GM10248 (cell line): ENCODE data around the gene TAPBP.

Source experiments
- CTCF ChIA-PET: fragments of 300-600 bp; sonication (Branson Sonifier 250); formaldehyde crosslinking; extraction: SDS; loops from one replicate; lab custom pipeline; 2021; ENCODE audit warnings: antibody characterized with exemption; lab: Yijun Ruan, JAX
- POLR2A ChIA-PET: fragments of 350-650 bp; sonication (Branson Sonifier 250); formaldehyde crosslinking; extraction: SDS; loops from one replicate; lab custom pipeline; 2020; ENCODE audit warnings: antibody characterized with exemption; lab: Yijun Ruan, JAX
- DNase-seq: peaks from one replicate; pipeline ENCODE4 v3.0.0; 2012; ENCODE audit errors: extremely low spot score
- TF ChIP-seq, protein P1 (sequence below): IDR thresholded peaks from 2 replicates; pipeline ENCODE4 v1.5.1; 2012; ENCODE audit warnings: mild to moderate bottlenecking, low read depth; ENCODE audit errors: extremely low read depth, missing control alignments, control extremely low read depth

TAPBP gene

DNA sequence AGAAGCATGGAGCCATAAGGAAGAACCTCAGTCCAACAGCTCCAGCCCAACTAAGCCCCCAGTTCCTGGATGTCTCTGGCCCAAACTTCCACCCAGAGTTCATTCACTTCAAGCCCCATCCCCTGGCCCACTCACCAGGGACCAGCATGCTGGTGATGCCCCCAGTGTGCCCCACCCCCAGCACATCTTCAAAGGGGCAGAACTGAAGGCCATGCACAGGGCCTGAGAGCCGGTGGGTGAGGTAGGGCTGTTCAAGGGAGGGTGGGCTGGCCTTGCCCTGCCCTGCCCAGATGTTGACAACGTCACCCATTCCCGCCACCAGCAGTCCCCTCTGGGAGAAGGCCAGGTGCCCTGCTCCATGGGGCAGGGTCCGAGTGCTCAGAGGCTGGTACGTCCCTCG is 33.3 kb downstream of the TAPBP start:
- ChIA-PET CTCF (interaction anchor here (0.8 to 1.6 kb wide), 3 partner anchors 9 to 21 kb away, joined by 3 read pairs; partner anchors contain the start of genes PFDN6, RGL2 and WDR46), POLR2A (interaction anchor here (0.8 to 1.0 kb wide), 2 partner anchors 8 to 9 kb away, joined by 3 to 7 read pairs; partner anchors contain the start of genes PFDN6, RPS18, VPS52 and WDR46)
- TF ChIP-seq, protein P1, sequence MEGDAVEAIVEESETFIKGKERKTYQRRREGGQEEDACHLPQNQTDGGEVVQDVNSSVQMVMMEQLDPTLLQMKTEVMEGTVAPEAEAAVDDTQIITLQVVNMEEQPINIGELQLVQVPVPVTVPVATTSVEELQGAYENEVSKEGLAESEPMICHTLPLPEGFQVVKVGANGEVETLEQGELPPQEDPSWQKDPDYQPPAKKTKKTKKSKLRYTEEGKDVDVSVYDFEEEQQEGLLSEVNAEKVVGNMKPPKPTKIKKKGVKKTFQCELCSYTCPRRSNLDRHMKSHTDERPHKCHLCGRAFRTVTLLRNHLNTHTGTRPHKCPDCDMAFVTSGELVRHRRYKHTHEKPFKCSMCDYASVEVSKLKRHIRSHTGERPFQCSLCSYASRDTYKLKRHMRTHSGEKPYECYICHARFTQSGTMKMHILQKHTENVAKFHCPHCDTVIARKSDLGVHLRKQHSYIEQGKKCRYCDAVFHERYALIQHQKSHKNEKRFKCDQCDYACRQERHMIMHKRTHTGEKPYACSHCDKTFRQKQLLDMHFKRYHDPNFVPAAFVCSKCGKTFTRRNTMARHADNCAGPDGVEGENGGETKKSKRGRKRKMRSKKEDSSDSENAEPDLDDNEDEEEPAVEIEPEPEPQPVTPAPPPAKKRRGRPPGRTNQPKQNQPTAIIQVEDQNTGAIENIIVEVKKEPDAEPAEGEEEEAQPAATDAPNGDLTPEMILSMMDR = no peak
- no peak for DNase-seq

DNA sequence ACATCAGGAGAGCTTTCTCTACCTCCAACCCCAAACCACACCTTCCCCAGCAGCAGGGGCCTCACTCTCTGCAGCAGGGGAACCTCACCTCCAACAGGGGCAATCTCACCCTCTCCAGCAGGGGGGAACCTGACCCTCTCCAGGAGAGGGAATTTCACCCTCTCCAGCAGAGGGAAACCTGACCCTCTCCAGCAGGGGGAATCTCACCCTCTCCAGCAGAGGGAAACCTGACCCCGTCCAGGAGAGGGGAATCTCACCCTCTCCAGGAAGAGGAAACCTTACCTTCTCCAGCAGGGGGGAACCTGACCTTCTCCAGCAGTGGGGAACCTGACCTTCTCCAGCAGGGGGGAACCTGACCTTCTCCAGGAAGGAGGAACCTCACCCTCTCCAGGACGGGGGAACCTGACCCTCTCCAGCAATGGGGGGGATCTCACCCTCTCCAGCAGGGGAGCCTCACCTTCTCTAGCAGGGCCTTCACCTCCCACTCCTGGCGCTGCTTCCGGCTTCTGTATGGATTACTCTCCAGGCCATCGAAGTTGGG is 33.8 kb downstream of the TAPBP start:
- ChIA-PET CTCF (interaction anchor here (1.1 to 4.4 kb wide), 3 partner anchors 9 to 21 kb away, joined by 3 to 37 read pairs (median 6); partner anchors contain the start of genes PFDN6 and WDR46), POLR2A (interaction anchor here (0.5 to 1.0 kb wide), 3 partner anchors 8 to 20 kb away, joined by 3 to 7 read pairs (median 3); partner anchors contain the start of genes PFDN6, RPS18, VPS52 and WDR46)
- DNase-seq = no peak
- TF ChIP-seq, protein P1 = peak; percentile 38

DNA sequence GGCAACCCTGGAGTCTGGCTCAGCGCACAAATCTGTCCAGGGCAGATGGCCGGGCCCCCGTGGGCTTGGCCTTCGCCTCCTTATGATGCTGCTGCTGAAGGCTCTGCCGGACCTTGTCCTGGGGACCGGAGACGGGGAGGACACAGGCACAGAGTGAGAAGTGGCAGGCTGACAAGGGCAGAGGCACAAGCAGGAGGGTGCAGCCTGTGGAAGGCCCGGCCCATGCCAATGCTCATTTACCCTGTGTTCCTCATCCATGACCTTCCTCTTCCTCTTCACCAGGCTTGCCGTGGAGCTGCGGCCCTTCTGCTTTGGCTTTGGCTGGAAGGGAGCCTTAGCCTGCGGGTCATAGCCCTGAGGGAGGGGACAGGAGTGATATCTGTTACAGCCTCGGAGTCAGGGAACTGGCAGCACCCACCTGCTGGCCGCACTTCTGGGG is 34.6 kb downstream of the TAPBP start:
- TF ChIP-seq, protein P1 = no peak
- no peak for DNase-seq
- POLR2A ChIA-PET = interaction anchor here (1.0 kb wide), 1 partner anchor 20 kb away, joined by 3 read pairs; no protein-coding TSS in a partner anchor
- CTCF ChIA-PET = interaction anchor here (1.1 to 4.4 kb wide), 4 partner anchors 9 to 66 kb away, joined by 3 to 37 read pairs (median 9); partner anchors contain the start of genes PFDN6 and WDR46

DNA sequence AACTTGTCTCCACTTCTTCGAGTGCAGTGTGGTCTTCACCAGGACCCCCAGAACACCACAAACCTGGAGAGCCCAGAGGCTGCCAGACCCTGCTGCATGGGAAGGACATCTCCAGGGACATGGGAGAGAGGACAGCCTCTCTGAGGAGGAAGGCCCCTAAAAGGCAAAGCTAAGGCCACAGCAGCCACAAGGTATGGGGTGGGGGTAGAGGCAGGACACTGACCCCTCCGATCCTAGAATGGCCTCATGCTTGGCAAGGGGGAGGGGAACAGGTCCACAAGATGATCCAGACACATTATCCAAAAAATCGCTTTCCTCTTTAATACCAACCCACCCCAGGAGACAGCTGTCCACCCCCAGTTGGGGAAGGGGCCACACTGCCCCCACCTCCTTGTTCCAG is 35.1 kb downstream of the TAPBP start:
- POLR2A ChIA-PET = interaction anchor here (0.5 to 2.2 kb wide), 3 partner anchors 21 to 307 kb away, joined by 3 to 9 read pairs (median 4); no protein-coding TSS in a partner anchor

DNA sequence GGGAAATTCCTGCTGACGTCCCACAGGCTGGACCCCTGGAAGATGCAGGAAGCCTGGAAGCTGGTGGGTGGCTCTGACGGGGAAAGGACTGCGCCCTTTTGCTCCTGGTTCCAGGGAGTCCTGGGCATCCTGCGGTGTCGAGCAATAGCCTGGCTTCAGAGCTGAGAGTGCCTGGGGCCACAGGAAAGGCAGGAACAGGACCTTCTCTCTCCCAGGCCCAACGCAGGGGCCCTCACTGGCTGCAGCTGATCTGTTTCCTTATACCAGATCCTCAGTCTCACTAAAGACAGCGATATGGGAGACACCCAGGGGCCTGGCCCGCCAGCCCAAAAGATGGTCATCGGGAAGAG is 35.5 kb downstream of the TAPBP start:
- DNase-seq = no peak
- ChIA-PET CTCF (interaction anchor here (0.8 to 4.4 kb wide), 10 partner anchors 9 to 306 kb away, joined by 3 to 37 read pairs (median 6); partner anchors contain the start of genes PFDN6, RGL2 and WDR46), POLR2A (interaction anchor here (0.5 to 2.2 kb wide), 4 partner anchors 21 to 306 kb away, joined by 3 to 9 read pairs (median 4); no protein-coding TSS in a partner anchor)
- TF ChIP-seq, protein P1 = no peak

More for the DNA sequence above, 35.1 kb downstream of the TAPBP start:
- CTCF ChIA-PET = interaction anchor here (0.8 to 4.4 kb wide), 4 partner anchors 10 to 67 kb away, joined by 3 to 37 read pairs (median 9); partner anchors contain the start of genes PFDN6 and WDR46
- TF ChIP-seq, protein P1 = no peak
- DNase-seq = no peak

DNA sequence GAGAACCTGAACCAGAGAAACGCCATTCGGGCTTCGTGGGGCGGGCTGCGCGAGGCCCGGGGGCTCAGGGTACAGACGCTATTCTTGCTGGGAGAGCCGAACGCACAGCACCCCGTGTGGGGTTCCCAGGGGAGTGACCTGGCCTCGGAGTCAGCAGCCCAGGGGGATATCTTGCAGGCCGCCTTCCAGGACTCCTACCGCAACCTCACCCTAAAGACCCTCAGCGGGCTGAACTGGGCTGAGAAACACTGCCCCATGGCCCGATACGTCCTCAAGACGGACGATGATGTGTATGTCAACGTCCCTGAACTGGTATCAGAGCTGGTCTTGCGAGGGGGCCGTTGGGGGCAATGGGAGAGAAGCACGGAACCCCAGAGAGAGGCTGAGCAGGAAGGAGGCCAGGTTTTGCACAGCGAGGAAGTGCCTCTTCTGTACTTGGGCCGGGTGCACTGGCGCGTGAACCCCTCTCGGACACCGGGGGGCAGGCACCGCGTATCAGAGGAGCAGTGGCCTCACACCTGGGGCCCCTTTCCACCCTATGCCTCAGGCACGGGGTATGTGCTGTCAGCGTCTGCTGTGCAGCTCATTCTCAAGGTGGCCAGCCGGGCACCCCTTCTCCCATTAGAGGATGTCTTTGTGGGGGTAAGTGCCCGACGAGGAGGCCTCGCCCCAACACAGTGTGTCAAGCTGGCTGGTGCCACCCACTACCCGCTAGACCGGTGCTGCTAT is 36.1 kb downstream of the TAPBP start:
- TF ChIP-seq, protein P1 = no peak
- DNase-seq = peak; percentile 53
- POLR2A ChIA-PET = interaction anchor here (0.5 to 2.2 kb wide), 10 partner anchors 12 to 432 kb away, joined by 3 to 12 read pairs (median 6); partner anchors contain the start of genes PFDN6, RGL2, WDR46 and ZBTB22
- CTCF ChIA-PET = interaction anchor here (0.8 to 4.4 kb wide), 19 partner anchors 9 to 306 kb away, joined by 3 to 37 read pairs (median 4); partner anchors contain the start of genes PFDN6, RGL2 and WDR46
